ENCODE measurements around the gene SMAGP.
"Not testable (repeated sequence)": the region's sequence is repeated elsewhere in the genome, so short reads cannot be mapped to it uniquely, and the experiment has no call there.

The SMAGP gene

DNA sequence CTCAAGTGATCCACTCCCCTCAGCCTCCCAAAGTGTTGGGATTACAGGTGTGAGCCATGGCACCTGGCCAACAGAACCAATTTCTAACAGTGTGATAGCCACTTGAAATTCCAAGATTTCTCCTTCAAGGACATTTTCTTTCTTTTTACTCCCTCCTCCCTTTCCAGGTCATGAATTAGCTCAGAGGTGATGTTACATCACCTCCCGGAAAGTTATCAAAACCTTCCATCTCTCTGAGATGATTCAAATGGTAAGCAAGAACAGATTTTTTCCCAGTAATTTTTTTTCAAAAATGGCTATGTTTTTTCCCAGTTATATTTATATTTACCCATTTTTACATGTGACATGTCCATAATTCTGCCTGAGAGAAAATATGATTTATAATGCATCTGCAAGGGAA lies 15.6 kb upstream of the SMAGP start:
- no peak for DNase-seq
- no peaks in the 10 kb centered on the region for H3K79me2 ChIP-seq (ENCODE audit: control insufficient read depth, insufficient read depth, low read length)
- H4K5ac ChIP-seq (ENCODE audit: low read length): no peak overlapping the region
- no peak overlapping the region for H2BK120ac ChIP-seq (ENCODE audit: low read depth, low read length)
- H3K18ac ChIP-seq (ENCODE audit: low read length): no peak overlapping the region
- H2AK5ac ChIP-seq (ENCODE audit: low read length): no peak overlapping the region
- H3K4me1 ChIP-seq (ENCODE audit: control insufficient read depth, low read depth, low read length): no peaks in the 10 kb centered on the region
- H3K4me2 ChIP-seq (ENCODE audit: low read length): no peak overlapping the region
- H3K36me3 ChIP-seq (ENCODE audit: control insufficient read depth, insufficient read depth, low read length): no peaks in the 10 kb centered on the region
- WGBS (ENCODE audit: extremely low coverage, insufficient coverage, low lambda C conversion rate): no CpG with 5 or more reads among the region's 1 CpG
- no peak overlapping the region for H3K23ac ChIP-seq (ENCODE audit: low read length)
- no peak overlapping the region for H3K9ac ChIP-seq (ENCODE audit: low read length)
- H2BK15ac ChIP-seq (replicated peaks; ENCODE audit: low read depth): no peak overlapping the region
- H3K27me3 ChIP-seq (ENCODE audit: insufficient read depth, low read length, poor library complexity): no peaks in the 10 kb centered on the region
- H3K27ac ChIP-seq (ENCODE audit: low read depth, low read length): no peak overlapping the region
- no peak overlapping the region for H3K56ac ChIP-seq (ENCODE audit: low read length)
- H3K4ac ChIP-seq (ENCODE audit: low read depth, low read length): no peak overlapping the region
- no peak overlapping the region for H3K4me3 ChIP-seq (ENCODE audit: low read length)
- no peak overlapping the region for H2BK5ac ChIP-seq (ENCODE audit: low read length)
- no peaks in the 10 kb centered on the region for H3K79me1 ChIP-seq (ENCODE audit: low read length)
- no peak overlapping the region for H4K8ac ChIP-seq (ENCODE audit: low read depth, low read length)

- no peaks in the 10 kb centered on the region for H3K27me3 ChIP-seq (ENCODE audit: insufficient read depth, low read length, poor library complexity)
- no peak overlapping the region for H4K5ac ChIP-seq (ENCODE audit: low read length)
- H3K36me3 ChIP-seq (ENCODE audit: control insufficient read depth, insufficient read depth, low read length): no peaks in the 10 kb centered on the region
- no peak overlapping the region for H2BK15ac ChIP-seq (replicated peaks; ENCODE audit: low read depth)
- H4K8ac ChIP-seq (ENCODE audit: low read depth, low read length): no peak overlapping the region
- H3K4ac ChIP-seq (ENCODE audit: low read depth, low read length): no peak overlapping the region
- H3K56ac ChIP-seq (ENCODE audit: low read length): no peak overlapping the region
- no peak overlapping the region for H3K4me2 ChIP-seq (ENCODE audit: low read length)
- no peak overlapping the region for H3K4me3 ChIP-seq (ENCODE audit: low read length)
- H2BK120ac ChIP-seq (ENCODE audit: low read depth, low read length): no peak overlapping the region
- no CpG with 5 or more reads among the region's 4 CpGs for WGBS (ENCODE audit: extremely low coverage, insufficient coverage, low lambda C conversion rate)
- H3K79me2 ChIP-seq (ENCODE audit: control insufficient read depth, insufficient read depth, low read length): no peaks in the 10 kb centered on the region
- no peak overlapping the region for H3K23ac ChIP-seq (ENCODE audit: low read length)
- no peak overlapping the region for H3K9ac ChIP-seq (ENCODE audit: low read length)
- H3K79me1 ChIP-seq (ENCODE audit: low read length): no peaks in the 10 kb centered on the region
- DNase-seq: no peak
- H3K27ac ChIP-seq (ENCODE audit: low read depth, low read length): no peak overlapping the region
- no peak overlapping the region for H2AK5ac ChIP-seq (ENCODE audit: low read length)
- no peaks in the 10 kb centered on the region for H3K4me1 ChIP-seq (ENCODE audit: control insufficient read depth, low read depth, low read length)
- H2BK5ac ChIP-seq (ENCODE audit: low read length): no peak overlapping the region
- H3K18ac ChIP-seq (ENCODE audit: low read length): no peak overlapping the region
Measured at GRCh38 chr12:51281202-51281924, 11.1 kb upstream of the SMAGP start.

DNA sequence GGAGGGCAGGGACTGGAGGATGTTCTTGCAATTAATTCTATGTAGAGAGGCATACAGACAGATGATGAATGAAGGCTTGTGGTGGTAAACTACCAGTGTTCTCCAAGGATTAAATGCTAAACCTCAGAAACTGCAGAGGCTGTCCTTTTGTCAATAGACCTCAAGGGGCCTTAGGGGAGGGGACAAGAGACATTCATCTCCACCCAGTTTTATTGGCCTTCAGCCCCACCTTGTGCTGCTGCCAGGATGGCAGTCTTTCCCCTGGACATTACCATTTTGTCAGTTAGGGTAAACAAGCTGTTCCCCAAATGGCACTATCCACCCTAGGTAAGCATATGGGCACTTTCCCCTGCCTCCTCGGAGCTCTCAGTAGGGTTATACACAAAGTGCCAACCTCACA lies 4.9 kb upstream of the SMAGP start:
- Histone ChIP-seq H3K36me3 (ENCODE audit: control insufficient read depth, insufficient read depth, low read length) (no peaks in the 10 kb centered on the region), H4K5ac (ENCODE audit: low read length) (no peak overlapping the region), H3K23ac (ENCODE audit: low read length) (no peak overlapping the region), H3K4me1 (ENCODE audit: control insufficient read depth, low read depth, low read length) (no peaks in the 10 kb centered on the region), H3K18ac (ENCODE audit: low read length) (no peak overlapping the region), H3K4me3 (ENCODE audit: low read length) (no peak overlapping the region), H3K27me3 (ENCODE audit: insufficient read depth, low read length, poor library complexity) (no peaks in the 10 kb centered on the region), H3K4me2 (ENCODE audit: low read length) (no peak overlapping the region), H3K9ac (ENCODE audit: low read length) (no peak overlapping the region), H3K56ac (ENCODE audit: low read length) (no peak overlapping the region), H3K4ac (ENCODE audit: low read depth, low read length) (no peak overlapping the region), H3K79me1 (ENCODE audit: low read length) (no peaks in the 10 kb centered on the region), H3K79me2 (ENCODE audit: control insufficient read depth, insufficient read depth, low read length) (no peaks in the 10 kb centered on the region), H2BK120ac (ENCODE audit: low read depth, low read length) (no peak overlapping the region), H4K8ac (ENCODE audit: low read depth, low read length) (no peak overlapping the region), H3K27ac (ENCODE audit: low read depth, low read length) (no peak overlapping the region), H2AK5ac (ENCODE audit: low read length) (no peak overlapping the region), H2BK5ac (ENCODE audit: low read length) (no peak overlapping the region), H2BK15ac (replicated peaks; ENCODE audit: low read depth) (no peak overlapping the region)
- DNase-seq: peak; percentile 13
- no CpG with 5 or more reads among the region's 1 CpG for WGBS (ENCODE audit: extremely low coverage, insufficient coverage, low lambda C conversion rate)

- not testable (repeated sequence) for H3K4me3 ChIP-seq (ENCODE audit: low read length); H3K27me3 ChIP-seq (ENCODE audit: insufficient read depth, low read length, poor library complexity); H3K79me2 ChIP-seq (ENCODE audit: control insufficient read depth, insufficient read depth, low read length); H4K8ac ChIP-seq (ENCODE audit: low read depth, low read length); DNase-seq; H2BK120ac ChIP-seq (ENCODE audit: low read depth, low read length); H3K4me2 ChIP-seq (ENCODE audit: low read length); H3K18ac ChIP-seq (ENCODE audit: low read length); H3K79me1 ChIP-seq (ENCODE audit: low read length); H2AK5ac ChIP-seq (ENCODE audit: low read length); H4K5ac ChIP-seq (ENCODE audit: low read length); H3K4ac ChIP-seq (ENCODE audit: low read depth, low read length); H3K9ac ChIP-seq (ENCODE audit: low read length); H3K23ac ChIP-seq (ENCODE audit: low read length); H2BK5ac ChIP-seq (ENCODE audit: low read length); H2BK15ac ChIP-seq (replicated peaks; ENCODE audit: low read depth); H3K4me1 ChIP-seq (ENCODE audit: control insufficient read depth, low read depth, low read length); H3K36me3 ChIP-seq (ENCODE audit: control insufficient read depth, insufficient read depth, low read length); H3K27ac ChIP-seq (ENCODE audit: low read depth, low read length); H3K56ac ChIP-seq (ENCODE audit: low read length)
- WGBS (ENCODE audit: extremely low coverage, insufficient coverage, low lambda C conversion rate): no CpG with 5 or more reads among the region's 7 CpGs
Measured at GRCh38 chr12:51272810-51273209, 2.6 kb upstream of the SMAGP start.

- Histone ChIP-seq H2AK5ac (ENCODE audit: low read length) (no peak overlapping the region), H3K4me2 (ENCODE audit: low read length) (peak overlapping the region; percentile 92), H2BK15ac (replicated peaks; ENCODE audit: low read depth) (no peak overlapping the region), H3K27me3 (ENCODE audit: insufficient read depth, low read length, poor library complexity) (no peaks in the 10 kb centered on the region), H3K23ac (ENCODE audit: low read length) (no peak overlapping the region), H2BK5ac (ENCODE audit: low read length) (no peak overlapping the region), H4K5ac (ENCODE audit: low read length) (no peak overlapping the region), H3K79me2 (ENCODE audit: control insufficient read depth, insufficient read depth, low read length) (no peaks in the 10 kb centered on the region), H2BK120ac (ENCODE audit: low read depth, low read length) (no peak overlapping the region), H3K79me1 (ENCODE audit: low read length) (no peaks in the 10 kb centered on the region), H3K9ac (ENCODE audit: low read length) (peak overlapping the region; percentile 75), H3K4ac (ENCODE audit: low read depth, low read length) (no peak overlapping the region), H3K18ac (ENCODE audit: low read length) (peak overlapping the region; percentile 95), H3K56ac (ENCODE audit: low read length) (peak overlapping the region; percentile 88), H3K27ac (ENCODE audit: low read depth, low read length) (no peak overlapping the region), H3K4me1 (ENCODE audit: control insufficient read depth, low read depth, low read length) (no peaks in the 10 kb centered on the region), H3K36me3 (ENCODE audit: control insufficient read depth, insufficient read depth, low read length) (no peaks in the 10 kb centered on the region), H4K8ac (ENCODE audit: low read depth, low read length) (no peak overlapping the region), H3K4me3 (ENCODE audit: low read length) (no peak overlapping the region)
- WGBS (ENCODE audit: extremely low coverage, insufficient coverage, low lambda C conversion rate): no CpG with 5 or more reads among the region's 9 CpGs
- peak; percentile 17 for DNase-seq
Measured at GRCh38 chr12:51270951-51271518, 820 bp upstream of the SMAGP start.

All from mesendoderm (in vitro differentiated cells).